IMR-90 (cell line): ENCODE measurements around the gene NXPH2. TPM values are rescaled to one million over a fixed set of nuclear protein-coding genes. Genes with fewer than 3 reads are reported as not detected.

Experiments used
- ATAC-seq: fragments of 200-7000 bp; cut with Tn5 transposase; 2 replicates; pipeline ENCODE4 v1.9.1; 2020; ENCODE audit warnings: low read depth, mild to moderate bottlenecking, moderate library complexity
- BruUV-seq: library from RNA; stranded (reverse); fragments of 400-500 nt; replicated peaks from 2 replicates; lab custom pipeline; 2021; lab: Mats Ljungman, UMichigan
- CTCF ChIA-PET: fragments of 300-600 bp; formaldehyde crosslinking; extraction: SDS; loops from one replicate; lab custom pipeline; 2021; ENCODE audit warnings: antibody characterized with exemption; lab: Yijun Ruan, JAX
- POLR2A ChIA-PET: fragments of 300-600 bp; sonication (Branson Sonifier 250); formaldehyde crosslinking; loops from one replicate; lab custom pipeline; 2022; ENCODE audit warnings: antibody characterized with exemption; ENCODE audit not compliant: unreplicated experiment; lab: Charles Lee
- DNase-seq: peaks from one replicate; pipeline ENCODE4 v3.0.0; 2013
- H2AFZ ChIP-seq: replicated peaks from 2 replicates; pipeline ENCODE3; 2013; ENCODE audit warnings: low read length, mild to moderate bottlenecking; ENCODE audit not compliant: poor library complexity
- H2AK5ac ChIP-seq: 2 replicates; pipeline ENCODE4 v1.6.1; 2013; ENCODE audit warnings: low read depth, low read length, inconsistent platforms
- H2AK9ac ChIP-seq: replicated peaks from 2 replicates; pipeline ENCODE3; 2013; ENCODE audit warnings: mild to moderate bottlenecking, low read depth, low read length, moderate library complexity; ENCODE audit not compliant: poor library complexity
- H2BK120ac ChIP-seq: 2 replicates; pipeline ENCODE4 v1.6.1; 2013; ENCODE audit warnings: low read depth, low read length, inconsistent platforms
- H2BK15ac ChIP-seq: 3 replicates; pipeline ENCODE4 v1.6.1; 2013; ENCODE audit warnings: low read depth, low read length, inconsistent platforms
- H2BK20ac ChIP-seq: 2 replicates; pipeline ENCODE4 v1.6.1; 2013; ENCODE audit warnings: low read depth, mild to moderate bottlenecking, inconsistent platforms, low read length, moderate library complexity
- H2BK5ac ChIP-seq: 2 replicates; pipeline ENCODE4 v1.6.1; 2013; ENCODE audit warnings: mild to moderate bottlenecking, low read depth, low read length, inconsistent platforms; ENCODE audit not compliant: poor library complexity, severe bottlenecking
- H3K14ac ChIP-seq: replicated peaks from 2 replicates; pipeline ENCODE4 v1.6.1; 2013; ENCODE audit warnings: low read depth, low read length, inconsistent platforms
- H3K18ac ChIP-seq: 2 replicates; pipeline ENCODE4 v1.6.1; 2013; ENCODE audit warnings: low read depth, low read length, control low read depth
- H3K23ac ChIP-seq: 2 replicates; pipeline ENCODE4 v1.6.1; 2013; ENCODE audit warnings: low read depth, low read length, inconsistent platforms
- H3K27ac ChIP-seq: 2 replicates; pipeline ENCODE4 v1.5.1; 2013; ENCODE audit warnings: mild to moderate bottlenecking, control low read depth, low read length; ENCODE audit not compliant: insufficient read depth
- H3K27me3 ChIP-seq: 2 replicates; pipeline ENCODE4 v1.6.1; 2013; ENCODE audit warnings: low read length; ENCODE audit not compliant: control insufficient read depth, insufficient read depth
- H3K36me3 ChIP-seq: 2 replicates; pipeline ENCODE4 v1.6.1; 2013; ENCODE audit warnings: low read length, mixed read lengths; ENCODE audit not compliant: control insufficient read depth, insufficient read depth
- H3K4ac ChIP-seq: 2 replicates; pipeline ENCODE4 v1.6.1; 2013; ENCODE audit warnings: low read depth, low read length, inconsistent platforms
- H3K4me1 ChIP-seq: 2 replicates; pipeline ENCODE4 v1.6.1; 2013; ENCODE audit warnings: low read length, mixed read lengths; ENCODE audit not compliant: control insufficient read depth, insufficient read depth
- H3K4me2 ChIP-seq: 2 replicates; pipeline ENCODE4 v1.6.1; 2013; ENCODE audit warnings: low read depth, mild to moderate bottlenecking, control low read depth, low read length, moderate library complexity
- H3K4me3 ChIP-seq: 2 replicates; pipeline ENCODE4 v1.5.1; 2013; ENCODE audit warnings: low read depth, mild to moderate bottlenecking, control low read depth, low read length, moderate library complexity; ENCODE audit not compliant: insufficient read depth
- H3K56ac ChIP-seq: 2 replicates; pipeline ENCODE4 v1.6.1; 2013; ENCODE audit warnings: low read length, inconsistent platforms; ENCODE audit not compliant: insufficient read depth; ENCODE audit errors: extremely low read depth
- H3K79me1 ChIP-seq, 2 experiments: 2 replicates each; pipeline ENCODE4 v1.6.1; 2013; ENCODE audit warnings: low read length in 2 of 2, inconsistent platforms in 1 of 2, low read depth in 1 of 2
- H3K9ac ChIP-seq: 2 replicates; pipeline ENCODE4 v1.6.1; 2013; ENCODE audit warnings: low read depth, low read length, control low read depth
- H3K9me1 ChIP-seq: 2 replicates; pipeline ENCODE4 v1.6.1; 2013; ENCODE audit warnings: low read length, inconsistent platforms; ENCODE audit not compliant: insufficient read depth
- H3K9me3 ChIP-seq: 2 replicates; pipeline ENCODE4 v1.6.1; 2013; ENCODE audit warnings: low read length; ENCODE audit not compliant: control insufficient read depth, insufficient read depth
- H4K20me1 ChIP-seq: 2 replicates; pipeline ENCODE4 v1.6.1; 2013; ENCODE audit warnings: low read length, inconsistent platforms; ENCODE audit not compliant: insufficient read depth
- H4K5ac ChIP-seq: 2 replicates; pipeline ENCODE4 v1.6.1; 2013; ENCODE audit warnings: mild to moderate bottlenecking, low read depth, low read length, control low read depth
- H4K8ac ChIP-seq, 2 experiments: 2 replicates each; pipeline ENCODE4 v1.6.1; 2013; ENCODE audit warnings: low read depth in 2 of 2, low read length in 2 of 2, control low read depth in 1 of 2, inconsistent platforms in 1 of 2
- H4K91ac ChIP-seq: 2 replicates; pipeline ENCODE4 v1.6.1; 2013; ENCODE audit warnings: low read depth, low read length, inconsistent platforms; ENCODE audit not compliant: insufficient read depth
- CEBPB ChIP-seq: IDR thresholded peaks from 2 replicates; pipeline ENCODE4 v1.6.1; 2012; ENCODE audit warnings: low read depth, low read length, improper control_type of control experiment
- CHD1 ChIP-seq: IDR thresholded peaks from 2 replicates; pipeline ENCODE4 v1.6.1; 2012; ENCODE audit warnings: low read depth, low read length, improper control_type of control experiment
- MAZ ChIP-seq: IDR thresholded peaks from 2 replicates; pipeline ENCODE4 v1.6.1; 2012; ENCODE audit warnings: low read depth, mild to moderate bottlenecking, low read length, improper control_type of control experiment, moderate library complexity, borderline replicate concordance
- MXI1 ChIP-seq: IDR thresholded peaks from 2 replicates; pipeline ENCODE4 v1.6.1; 2012; ENCODE audit warnings: low read depth, mild to moderate bottlenecking, low read length, moderate library complexity, borderline replicate concordance
- NFE2L2 ChIP-seq: fragments of 150-350 bp; IDR thresholded peaks from 2 replicates; pipeline ENCODE4 v1.6.1; 2016; ENCODE audit warnings: low read depth, mild to moderate bottlenecking, low read length
- POLR2A ChIP-seq: IDR thresholded peaks from 2 replicates; pipeline ENCODE4 v1.6.1; 2012; ENCODE audit warnings: mild to moderate bottlenecking, low read depth, low read length
- RAD21 ChIP-seq: IDR thresholded peaks from 2 replicates; pipeline ENCODE4 v1.6.1; 2012; ENCODE audit warnings: low read length, improper control_type of control experiment
- SMC3 ChIP-seq: fragments of 150-350 bp; IDR thresholded peaks from 2 replicates; pipeline ENCODE4 v1.6.1; 2016; ENCODE audit warnings: low read depth, mild to moderate bottlenecking, antibody characterized with exemption, low read length, moderate library complexity
- WGBS, 2 experiments: methylation state at CpG; one replicate each; pipeline versions ENCODE4 v1.1.5 to v1.1.7; 2013; ENCODE audit warnings: missing lambda C conversion rate in 2 of 2; ENCODE audit not compliant: insufficient read length in 1 of 2; ENCODE audit errors: extremely low coverage in 2 of 2; 5-methylcytosine and 5-hydroxymethylcytosine counted together
- dilution Hi-C: fragments of 300-500 bp; cut with HindIII; formaldehyde crosslinking; loops from one replicate; pipeline ENCODE4 v1.14.3; 2018; ENCODE audit warnings: low sequenced_read_pairs; ENCODE audit not compliant: unreplicated experiment
- in situ Hi-C: fragments of 300-500 bp; cut with MboI; formaldehyde crosslinking; loops from 3 replicates; pipeline ENCODE4 v1.14.3; 2019; ENCODE audit warnings: low sequenced_read_pairs, inconsistent platforms, mixed read lengths
- intact Hi-C: fragments of 100-400 bp; cut with micrococcal nuclease; formaldehyde crosslinking; loops from 2 replicates; pipeline ENCODE4 v1.10.0; 2022
- polyA plus RNA-seq, 3 experiments: library from polyadenylated mRNA; depleted of rRNA; stranded (reverse); fragments of >200 nt; gene quantifications; 2 replicates each; pipeline ENCODE4 v1.2.3, GENCODE V29; 2012; ENCODE audit warnings: low replicate concordance in 1 of 3
- total RNA-seq: library from RNA; depleted of rRNA; stranded (reverse); fragments of >200 nt; gene quantifications from 2 replicates; pipeline ENCODE4 v1.2.3, GENCODE V29; 2012
- TF ChIP-seq, protein P1 (sequence below): fragments of 150-350 bp; IDR thresholded peaks from 2 replicates; pipeline ENCODE4 v1.6.1; 2016; ENCODE audit warnings: low read depth, mild to moderate bottlenecking, low read length, moderate library complexity, borderline replicate concordance
- TF ChIP-seq, protein P2 (sequence below): conservative IDR thresholded peaks from 2 replicates; pipeline ENCODE4 v1.5.1; 2012; ENCODE audit warnings: mild to moderate bottlenecking, low read depth, low read length, improper control_type of control experiment
- TF ChIP-seq, protein P3 (sequence below): fragments of 150-350 bp; IDR thresholded peaks from 2 replicates; pipeline ENCODE4 v1.6.1; 2017; ENCODE audit warnings: mild to moderate bottlenecking, antibody characterized with exemption, low read length, low read depth

The NXPH2 gene
- total and polyA plus RNA-seq, 2 of the 4 experiments (the other 2 are of a cell fraction), result not detected

DNA sequence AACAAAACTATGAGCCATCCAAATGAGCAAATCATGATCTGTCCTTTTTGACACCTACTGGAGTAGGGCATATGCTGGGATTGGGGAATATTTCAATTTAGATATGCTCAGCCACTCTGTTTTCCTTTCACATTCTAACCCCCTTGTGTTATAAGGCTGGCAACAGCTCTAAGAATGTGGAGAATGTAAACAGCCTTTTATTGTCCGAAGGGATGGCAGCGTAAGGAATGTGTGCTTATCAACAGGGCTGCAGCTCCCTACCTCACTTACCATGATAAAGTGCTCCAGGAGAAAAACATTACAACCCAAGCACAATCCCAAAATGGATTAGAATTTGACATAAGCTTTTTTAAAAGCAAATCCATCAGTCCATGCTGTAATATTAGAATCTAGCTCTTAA lies 2.2 kb downstream of the NXPH2 start:
- CTCF ChIA-PET, result interaction anchor here (0.6 kb wide), 1 partner anchor 862 kb away, joined by 5 read pairs; no protein-coding TSS in a partner anchor
- no CpG with 5 or more reads among the region's 2 CpGs for WGBS, 2 experiments
- no peak overlapping the region for H4K8ac ChIP-seq

More for the DNA sequence above, 2.2 kb downstream of the NXPH2 start:
- no peak overlapping the region for H3K27ac ChIP-seq
- H3K56ac ChIP-seq, result no peak overlapping the region
- H2AK5ac ChIP-seq, result no peak overlapping the region
- H2BK120ac ChIP-seq, result no peak overlapping the region
- no peaks in the 10 kb centered on the region for H3K9me1 ChIP-seq
- DNase-seq (peak; percentile 1), ATAC-seq (peak; percentile 67)
- no peak overlapping the region for H2AK9ac ChIP-seq
- no peak overlapping the region for H2BK15ac ChIP-seq
- no peak overlapping the region for H3K9ac ChIP-seq
- H3K9me3 ChIP-seq, result no peaks in the 10 kb centered on the region
- no peaks in the 10 kb centered on the region for H3K36me3 ChIP-seq
- no peak overlapping the region for H3K18ac ChIP-seq
- TF ChIP-seq MXI1 (no peak), NFE2L2 (no peak), CEBPB (no peak), POLR2A (no peak), MAZ (no peak), SMC3 (no peak), CHD1 (no peak), RAD21 (no peak)
- TF ChIP-seq, protein P1, sequence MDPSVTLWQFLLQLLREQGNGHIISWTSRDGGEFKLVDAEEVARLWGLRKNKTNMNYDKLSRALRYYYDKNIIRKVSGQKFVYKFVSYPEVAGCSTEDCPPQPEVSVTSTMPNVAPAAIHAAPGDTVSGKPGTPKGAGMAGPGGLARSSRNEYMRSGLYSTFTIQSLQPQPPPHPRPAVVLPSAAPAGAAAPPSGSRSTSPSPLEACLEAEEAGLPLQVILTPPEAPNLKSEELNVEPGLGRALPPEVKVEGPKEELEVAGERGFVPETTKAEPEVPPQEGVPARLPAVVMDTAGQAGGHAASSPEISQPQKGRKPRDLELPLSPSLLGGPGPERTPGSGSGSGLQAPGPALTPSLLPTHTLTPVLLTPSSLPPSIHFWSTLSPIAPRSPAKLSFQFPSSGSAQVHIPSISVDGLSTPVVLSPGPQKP, result no peak
- TF ChIP-seq, protein P2, sequence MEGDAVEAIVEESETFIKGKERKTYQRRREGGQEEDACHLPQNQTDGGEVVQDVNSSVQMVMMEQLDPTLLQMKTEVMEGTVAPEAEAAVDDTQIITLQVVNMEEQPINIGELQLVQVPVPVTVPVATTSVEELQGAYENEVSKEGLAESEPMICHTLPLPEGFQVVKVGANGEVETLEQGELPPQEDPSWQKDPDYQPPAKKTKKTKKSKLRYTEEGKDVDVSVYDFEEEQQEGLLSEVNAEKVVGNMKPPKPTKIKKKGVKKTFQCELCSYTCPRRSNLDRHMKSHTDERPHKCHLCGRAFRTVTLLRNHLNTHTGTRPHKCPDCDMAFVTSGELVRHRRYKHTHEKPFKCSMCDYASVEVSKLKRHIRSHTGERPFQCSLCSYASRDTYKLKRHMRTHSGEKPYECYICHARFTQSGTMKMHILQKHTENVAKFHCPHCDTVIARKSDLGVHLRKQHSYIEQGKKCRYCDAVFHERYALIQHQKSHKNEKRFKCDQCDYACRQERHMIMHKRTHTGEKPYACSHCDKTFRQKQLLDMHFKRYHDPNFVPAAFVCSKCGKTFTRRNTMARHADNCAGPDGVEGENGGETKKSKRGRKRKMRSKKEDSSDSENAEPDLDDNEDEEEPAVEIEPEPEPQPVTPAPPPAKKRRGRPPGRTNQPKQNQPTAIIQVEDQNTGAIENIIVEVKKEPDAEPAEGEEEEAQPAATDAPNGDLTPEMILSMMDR, result no peak
- TF ChIP-seq, protein P3, sequence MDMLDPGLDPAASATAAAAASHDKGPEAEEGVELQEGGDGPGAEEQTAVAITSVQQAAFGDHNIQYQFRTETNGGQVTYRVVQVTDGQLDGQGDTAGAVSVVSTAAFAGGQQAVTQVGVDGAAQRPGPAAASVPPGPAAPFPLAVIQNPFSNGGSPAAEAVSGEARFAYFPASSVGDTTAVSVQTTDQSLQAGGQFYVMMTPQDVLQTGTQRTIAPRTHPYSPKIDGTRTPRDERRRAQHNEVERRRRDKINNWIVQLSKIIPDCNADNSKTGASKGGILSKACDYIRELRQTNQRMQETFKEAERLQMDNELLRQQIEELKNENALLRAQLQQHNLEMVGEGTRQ, result no peak
- H2AFZ ChIP-seq, result no peak overlapping the region
- no peaks in the 10 kb centered on the region for H4K20me1 ChIP-seq
- peaks cover 28% of the 10 kb centered on the region for H3K27me3 ChIP-seq
- H4K91ac ChIP-seq, result no peak overlapping the region
- H4K5ac ChIP-seq, result no peak overlapping the region
- no TSS peak for BruUV-seq
- no peak overlapping the region for H3K4me3 ChIP-seq
- no peak overlapping the region for H3K14ac ChIP-seq
- H2BK20ac ChIP-seq, result no peak overlapping the region
- no peak overlapping the region for H2BK5ac ChIP-seq
- dilution Hi-C loops, result no loop called here
- H3K79me1 ChIP-seq, result no peaks in the 10 kb centered on the region
- POLR2A ChIA-PET, result no interaction called here
- no peak overlapping the region for H3K4ac ChIP-seq
- H3K23ac ChIP-seq, result no peak overlapping the region
- H3K4me2 ChIP-seq, result no peak overlapping the region
- in situ Hi-C loops, result loop anchor here (25.0 kb wide), 1 partner anchor 866 kb away; no protein-coding TSS in a partner anchor
- intact Hi-C loops, result no loop called here
- no peaks in the 10 kb centered on the region for H3K4me1 ChIP-seq
